ENCODE measurements around the gene SWAP70. TPM values are rescaled to one million over a fixed set of nuclear protein-coding genes. Genes with fewer than 3 reads are reported as not detected.

SWAP70 gene
- total and polyA plus RNA-seq, 2 of the 8 experiments (the other 6 are each of a cell fraction or from before 2014, with no cell fraction given) = 14.8 to 37.5 TPM

DNA sequence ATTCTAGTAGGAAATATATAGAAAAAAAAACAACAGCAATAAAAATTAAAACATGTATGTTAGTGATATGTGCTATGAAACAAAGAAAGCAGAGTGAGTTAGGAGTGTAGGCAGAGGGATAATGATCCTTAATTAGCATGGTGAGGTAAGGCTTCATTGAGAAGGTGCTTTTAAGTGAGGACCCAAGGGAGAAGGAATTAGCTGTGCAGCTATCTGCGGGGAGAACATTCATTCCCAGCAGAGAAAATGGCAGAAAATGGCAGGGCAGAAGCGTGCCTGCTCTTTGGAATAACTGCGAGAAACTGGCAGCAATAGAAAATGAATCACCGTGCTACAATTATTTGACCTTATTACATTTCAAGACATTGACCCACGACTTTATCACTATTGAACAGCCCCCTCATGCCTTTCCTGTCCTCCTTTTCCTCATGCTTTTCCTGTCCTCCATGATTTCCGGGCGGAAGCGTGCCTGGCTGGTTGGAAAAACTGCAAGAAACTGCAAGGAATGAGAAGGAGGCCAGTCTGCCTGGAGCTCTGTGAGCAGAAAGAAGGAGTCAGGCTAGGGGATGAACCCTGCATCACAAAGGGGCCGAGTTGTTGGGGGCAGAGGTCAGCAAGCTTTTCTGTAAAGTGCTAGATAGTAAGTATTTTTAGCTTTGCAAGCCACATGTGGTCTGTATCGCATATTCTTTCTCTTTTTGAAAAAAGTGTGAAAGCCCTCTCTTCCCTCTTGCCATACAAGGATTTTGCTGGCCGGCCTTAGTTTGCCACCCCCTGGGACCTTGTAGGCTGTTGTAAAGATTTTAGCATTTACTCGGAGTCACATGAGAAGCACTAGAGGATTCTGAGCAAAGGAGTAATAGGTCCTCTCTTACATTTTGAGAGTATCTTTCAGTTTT, 37.1 kb upstream of the SWAP70 start (continued):
- TF ChIP-seq MAFK (IDR thresholded peaks at IDR 0.05; ENCODE audit: low read depth, low read length) = no peak
- peak; percentile 66 for TF ChIP-seq SRF (IDR thresholded peaks at IDR 0.05; ENCODE audit: low read depth, low read length)
